Measurements from ENCODE around the gene SLC6A5. TPM values are rescaled to one million over a fixed set of nuclear protein-coding genes. Genes with fewer than 3 reads are reported as not detected.

The SLC6A5 gene
- total RNA-seq, 1 experiment from 2014 or later: not detected

GRCh38 chr11:20612416-20612815, 13.0 kb downstream of the SLC6A5 start:
- BruUV-seq (replicated peaks): no TSS peak
- POLR2A ChIA-PET (ENCODE audit: low non-redundant PET): no interaction called here

GRCh38 chr11:20616920-20617319, 17.5 kb downstream of the SLC6A5 start:
- no peak for TF ChIP-seq EZH2 (IDR thresholded peaks at IDR 0.05; ENCODE audit: borderline replicate concordance, low read depth, low read length, poor library complexity, severe bottlenecking)
- TF ChIP-seq, protein P1, sequence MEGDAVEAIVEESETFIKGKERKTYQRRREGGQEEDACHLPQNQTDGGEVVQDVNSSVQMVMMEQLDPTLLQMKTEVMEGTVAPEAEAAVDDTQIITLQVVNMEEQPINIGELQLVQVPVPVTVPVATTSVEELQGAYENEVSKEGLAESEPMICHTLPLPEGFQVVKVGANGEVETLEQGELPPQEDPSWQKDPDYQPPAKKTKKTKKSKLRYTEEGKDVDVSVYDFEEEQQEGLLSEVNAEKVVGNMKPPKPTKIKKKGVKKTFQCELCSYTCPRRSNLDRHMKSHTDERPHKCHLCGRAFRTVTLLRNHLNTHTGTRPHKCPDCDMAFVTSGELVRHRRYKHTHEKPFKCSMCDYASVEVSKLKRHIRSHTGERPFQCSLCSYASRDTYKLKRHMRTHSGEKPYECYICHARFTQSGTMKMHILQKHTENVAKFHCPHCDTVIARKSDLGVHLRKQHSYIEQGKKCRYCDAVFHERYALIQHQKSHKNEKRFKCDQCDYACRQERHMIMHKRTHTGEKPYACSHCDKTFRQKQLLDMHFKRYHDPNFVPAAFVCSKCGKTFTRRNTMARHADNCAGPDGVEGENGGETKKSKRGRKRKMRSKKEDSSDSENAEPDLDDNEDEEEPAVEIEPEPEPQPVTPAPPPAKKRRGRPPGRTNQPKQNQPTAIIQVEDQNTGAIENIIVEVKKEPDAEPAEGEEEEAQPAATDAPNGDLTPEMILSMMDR (conservative IDR thresholded peaks at IDR 0.05; ENCODE audit: low read depth, low read length): no peak
- POLR2A ChIA-PET (ENCODE audit: low non-redundant PET): no interaction called here
- intact Hi-C loops (cut with micrococcal nuclease; ENCODE audit: unreplicated experiment): loop anchor here (10.0 kb wide), 1 partner anchor 492 kb away; no protein-coding TSS in a partner anchor
- no TSS peak for BruUV-seq (replicated peaks)
- no peak overlapping the region for H3K27ac ChIP-seq (ENCODE audit: low read depth, low read length, poor library complexity, severe bottlenecking)
- no peaks in the 10 kb centered on the region for H3K4me1 ChIP-seq (ENCODE audit: insufficient read depth, low read length, poor library complexity, severe bottlenecking)
- DNase-seq (ENCODE audit: low spot score): no peak
- no peaks in the 10 kb centered on the region for H3K36me3 ChIP-seq (ENCODE audit: insufficient read depth, low read length, poor library complexity, severe bottlenecking)
- H3K27me3 ChIP-seq (replicated peaks; ENCODE audit: insufficient read depth, low read depth, low read length, poor library complexity): no peaks in the 10 kb centered on the region
- H3K9me3 ChIP-seq (ENCODE audit: low read depth, low read length, poor library complexity, severe bottlenecking): no peaks in the 10 kb centered on the region
- CTCF ChIA-PET: no interaction called here
- no peak overlapping the region for H3K4me3 ChIP-seq (ENCODE audit: low read depth, low read length, poor library complexity, severe bottlenecking)

More at GRCh38 chr11:20612416-20612815, 13.0 kb downstream of the SLC6A5 start:
- Histone ChIP-seq H3K4me1 (ENCODE audit: insufficient read depth, low read length, poor library complexity, severe bottlenecking) (no peaks in the 10 kb centered on the region), H3K27me3 (replicated peaks; ENCODE audit: insufficient read depth, low read depth, low read length, poor library complexity) (peaks cover 16% of the 10 kb centered on the region), H3K36me3 (ENCODE audit: insufficient read depth, low read length, poor library complexity, severe bottlenecking) (no peaks in the 10 kb centered on the region), H3K27ac (ENCODE audit: low read depth, low read length, poor library complexity, severe bottlenecking) (no peak overlapping the region), H3K9me3 (ENCODE audit: low read depth, low read length, poor library complexity, severe bottlenecking) (no peaks in the 10 kb centered on the region), H3K4me3 (ENCODE audit: low read depth, low read length, poor library complexity, severe bottlenecking) (no peak overlapping the region)
- DNase-seq (ENCODE audit: low spot score): no peak
- CTCF ChIA-PET: no interaction called here
- TF ChIP-seq EZH2 (IDR thresholded peaks at IDR 0.05; ENCODE audit: borderline replicate concordance, low read depth, low read length, poor library complexity, severe bottlenecking): no peak
- TF ChIP-seq, protein P1 (conservative IDR thresholded peaks at IDR 0.05; ENCODE audit: low read depth, low read length): no peak
- intact Hi-C loops (cut with micrococcal nuclease; ENCODE audit: unreplicated experiment): loop anchor here (10.0 kb wide), 1 partner anchor 488 kb away; no protein-coding TSS in a partner anchor

DNA sequence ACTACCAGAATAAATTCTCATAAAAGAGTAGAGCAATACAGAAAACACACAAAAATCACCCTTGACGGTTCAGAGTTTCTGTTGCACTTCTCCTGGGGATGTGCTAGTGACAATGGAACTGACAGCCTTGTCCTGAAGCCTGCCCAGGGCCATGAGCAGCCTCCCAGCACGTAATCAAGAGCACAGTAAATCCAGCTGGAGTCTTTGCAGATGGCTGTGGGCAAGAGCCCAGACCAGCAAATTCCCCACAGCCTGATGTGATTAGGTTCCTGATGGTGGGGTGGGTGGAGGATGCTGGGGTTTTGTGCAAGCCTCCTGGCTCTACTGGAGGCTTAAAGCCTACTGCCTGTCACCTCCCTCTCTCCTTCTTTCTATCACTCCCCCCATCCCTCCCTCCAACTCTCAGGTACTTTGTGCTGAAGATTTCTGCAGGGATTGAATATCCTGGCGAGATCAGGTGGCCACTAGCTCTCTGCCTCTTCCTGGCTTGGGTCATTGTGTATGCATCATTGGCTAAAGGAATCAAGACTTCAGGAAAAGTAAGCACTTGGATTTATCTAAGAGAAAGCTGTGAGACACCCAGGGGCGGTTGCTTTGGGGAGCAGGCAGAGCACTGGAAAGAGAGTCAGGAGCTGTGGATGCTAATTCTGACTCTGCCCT, 18.1 kb downstream of the SLC6A5 start:
- H3K27ac ChIP-seq (ENCODE audit: low read depth, low read length, poor library complexity, severe bottlenecking): no peak overlapping the region
- ChIA-PET CTCF (no interaction called here), POLR2A (ENCODE audit: low non-redundant PET) (no interaction called here)
- no peaks in the 10 kb centered on the region for H3K4me1 ChIP-seq (ENCODE audit: insufficient read depth, low read length, poor library complexity, severe bottlenecking)
- no peaks in the 10 kb centered on the region for H3K36me3 ChIP-seq (ENCODE audit: insufficient read depth, low read length, poor library complexity, severe bottlenecking)
- no peak overlapping the region for H3K4me3 ChIP-seq (ENCODE audit: low read depth, low read length, poor library complexity, severe bottlenecking)
- intact Hi-C loops (cut with micrococcal nuclease; ENCODE audit: unreplicated experiment): loop anchor here (10.0 kb wide), 1 partner anchor 493 kb away; no protein-coding TSS in a partner anchor
- DNase-seq (ENCODE audit: low spot score): no peak
- no peaks in the 10 kb centered on the region for H3K9me3 ChIP-seq (ENCODE audit: low read depth, low read length, poor library complexity, severe bottlenecking)
- TF ChIP-seq EZH2 (IDR thresholded peaks at IDR 0.05; ENCODE audit: borderline replicate concordance, low read depth, low read length, poor library complexity, severe bottlenecking): no peak
- TF ChIP-seq, protein P1 (conservative IDR thresholded peaks at IDR 0.05; ENCODE audit: low read depth, low read length): no peak
- no peaks in the 10 kb centered on the region for H3K27me3 ChIP-seq (replicated peaks; ENCODE audit: insufficient read depth, low read depth, low read length, poor library complexity)
- BruUV-seq (replicated peaks): no TSS peak

Data from A673 (cell line).